PC-3 (cell line): ENCODE results near the gene SRGAP3. TPM values are rescaled to one million over a fixed set of nuclear protein-coding genes. Genes with fewer than 3 reads are reported as not detected.

ENCODE experiments used
- ATAC-seq: fragments of 200-7000 bp; cut with Tn5 transposase; 2 replicates; pipeline ENCODE4 v1.9.1; 2020; ENCODE audit warnings: mild to moderate bottlenecking, moderate library complexity
- BruUV-seq: library from RNA; stranded (reverse); fragments of 400-500 nt; replicated peaks from 2 replicates; lab custom pipeline; 2021; lab: Mats Ljungman, UMichigan
- CTCF ChIA-PET: fragments of 300-600 bp; sonication (Branson Sonifier 250); formaldehyde crosslinking; loops from one replicate; lab custom pipeline; 2022; ENCODE audit warnings: antibody characterized with exemption; lab: Charles Lee
- POLR2A ChIA-PET: fragments of 300-600 bp; sonication (Branson Sonifier 250); formaldehyde crosslinking; loops from one replicate; lab custom pipeline; 2022; ENCODE audit warnings: antibody characterized with exemption; ENCODE audit not compliant: unreplicated experiment; lab: Charles Lee
- DNase-seq: peaks from one replicate; pipeline ENCODE4 v3.0.0-alpha.2; 2015
- H2AFZ ChIP-seq: fragments of 300-600 bp; sonication (generic); 2 replicates; pipeline ENCODE4 v1.6.0; 2016; ENCODE audit warnings: antibody characterized with exemption, low read length
- H3F3A ChIP-seq: fragments of 300-600 bp; sonication (generic); one replicate; pipeline ENCODE4 v1.6.0; 2017; ENCODE audit warnings: antibody characterized with exemption, low read length, control low read depth, mild to moderate bottlenecking; ENCODE audit not compliant: unreplicated experiment
- H3K27ac ChIP-seq: fragments of 300-600 bp; sonication (generic); 2 replicates; pipeline ENCODE4 v1.5.1; 2016; ENCODE audit warnings: mild to moderate bottlenecking, low read length
- H3K27me3 ChIP-seq: fragments of 300-600 bp; sonication (generic); 2 replicates; pipeline ENCODE4 v1.6.1; 2016; ENCODE audit warnings: low read length, mixed read lengths
- H3K36me3 ChIP-seq: fragments of 300-600 bp; sonication (generic); 2 replicates; pipeline ENCODE4 v1.6.1; 2016; ENCODE audit warnings: low read depth, mixed run types, low read length, mixed read lengths
- H3K4me1 ChIP-seq: fragments of 300-600 bp; sonication (generic); 2 replicates; pipeline ENCODE4 v1.5.1; 2016; ENCODE audit warnings: low read length; ENCODE audit not compliant: insufficient read depth
- H3K4me2 ChIP-seq: fragments of 300-600 bp; sonication (generic); 2 replicates; pipeline ENCODE4 v1.6.0; 2016; ENCODE audit warnings: low read length
- H3K4me3 ChIP-seq: fragments of 300-600 bp; sonication (generic); 2 replicates; pipeline ENCODE4 v1.5.1; 2016; ENCODE audit warnings: mild to moderate bottlenecking, low read length, mixed read lengths
- H3K79me2 ChIP-seq: fragments of 300-600 bp; sonication (generic); 2 replicates; pipeline ENCODE4 v1.6.1; 2017; ENCODE audit warnings: low read length, mixed read lengths
- H3K9ac ChIP-seq: fragments of 300-600 bp; sonication (generic); 2 replicates; pipeline ENCODE4 v1.6.0; 2016; ENCODE audit warnings: mild to moderate bottlenecking, low read length
- H3K9me2 ChIP-seq: fragments of 300-600 bp; sonication (generic); replicated peaks from 2 replicates; pipeline ENCODE4 v1.6.1; 2016; ENCODE audit warnings: mixed run types, low read length, mixed read lengths
- H3K9me3 ChIP-seq: fragments of 300-600 bp; sonication (generic); 2 replicates; pipeline ENCODE4 v1.6.1; 2016; ENCODE audit warnings: low read length, mixed read lengths
- H4K20me1 ChIP-seq: fragments of 300-600 bp; sonication (generic); 2 replicates; pipeline ENCODE4 v1.6.1; 2016; ENCODE audit warnings: low read length, mixed read lengths
- CTCF ChIP-seq: fragments of 300-600 bp; sonication (generic); conservative IDR thresholded peaks from 2 replicates; pipeline ENCODE4 v1.5.1; 2017; ENCODE audit warnings: antibody characterized with exemption, low read depth, mild to moderate bottlenecking, low read length
- EZH2 ChIP-seq: fragments of 300-600 bp; sonication (generic); IDR thresholded peaks from one replicate; pipeline ENCODE4 v1.6.1; 2017; ENCODE audit warnings: antibody characterized with exemption, mild to moderate bottlenecking, low read length; ENCODE audit not compliant: unreplicated experiment
- EZH2phosphoT487 ChIP-seq: fragments of 300-600 bp; sonication (generic); IDR thresholded peaks from 2 replicates; pipeline ENCODE4 v1.6.1; 2018; ENCODE audit warnings: mild to moderate bottlenecking, antibody characterized with exemption, low read length, borderline replicate concordance
- intact Hi-C: fragments of 100-400 bp; cut with micrococcal nuclease; formaldehyde crosslinking; loops from 2 replicates; pipeline ENCODE4 v1.9.0; 2023
- total RNA-seq: library from RNA; depleted of rRNA; stranded (reverse); fragments of >200 nt; gene quantifications from 2 replicates; pipeline ENCODE4 v1.2.3, GENCODE V29; 2014

The SRGAP3 gene
- total RNA-seq, 1 experiment from 2014 or later = 7.5 TPM

GRCh38 chr3:9201955-9202354 lies 47.5 kb downstream of the SRGAP3 start:
- H3K36me3 ChIP-seq = no peaks in the 10 kb centered on the region
- no peak overlapping the region for H3K4me3 ChIP-seq
- no peaks in the 10 kb centered on the region for H3K27me3 ChIP-seq
- H4K20me1 ChIP-seq = no peaks in the 10 kb centered on the region
- TF ChIP-seq CTCF (no peak), EZH2phosphoT487 (no peak), EZH2 (no peak)
- no TSS peak for BruUV-seq
- no peaks in the 10 kb centered on the region for H3K9me3 ChIP-seq
- H3K4me1 ChIP-seq = no peaks in the 10 kb centered on the region
- no peak for DNase-seq
- H3K27ac ChIP-seq = no peak overlapping the region
- intact Hi-C loops = no loop called here
- no peak overlapping the region for H3K9ac ChIP-seq
- no peaks in the 10 kb centered on the region for H3K79me2 ChIP-seq
- CTCF ChIA-PET = no interaction called here
- no peak overlapping the region for H3K4me2 ChIP-seq
- POLR2A ChIA-PET = no interaction called here
- no peaks in the 10 kb centered on the region for H3F3A ChIP-seq
- ATAC-seq = no peak
- no peaks in the 10 kb centered on the region for H3K9me2 ChIP-seq
- H2AFZ ChIP-seq = no peak overlapping the region

GRCh38 chr3:9201266-9201665 lies 48.2 kb downstream of the SRGAP3 start:
- POLR2A ChIA-PET = interaction anchor here (0.6 kb wide), 1 partner anchor 62 kb away, joined by 3 read pairs; no protein-coding TSS in a partner anchor
- Histone ChIP-seq H3K79me2 (no peaks in the 10 kb centered on the region), H3K36me3 (no peaks in the 10 kb centered on the region)

More at GRCh38 chr3:9201266-9201665, 48.2 kb downstream of the SRGAP3 start:
- intact Hi-C loops = no loop called here
- no peaks in the 10 kb centered on the region for H3K27me3 ChIP-seq
- H3K4me2 ChIP-seq = no peak overlapping the region
- H3F3A ChIP-seq = no peaks in the 10 kb centered on the region
- H2AFZ ChIP-seq = no peak overlapping the region
- H3K4me1 ChIP-seq = no peaks in the 10 kb centered on the region
- H3K9ac ChIP-seq = no peak overlapping the region
- H3K9me2 ChIP-seq = no peaks in the 10 kb centered on the region
- CTCF ChIA-PET = no interaction called here
- no TSS peak for BruUV-seq
- no peak overlapping the region for H3K27ac ChIP-seq
- H3K4me3 ChIP-seq = no peak overlapping the region
- no peaks in the 10 kb centered on the region for H3K9me3 ChIP-seq
- no peaks in the 10 kb centered on the region for H4K20me1 ChIP-seq
- ATAC-seq = no peak
- DNase-seq = no peak
- TF ChIP-seq CTCF = no peak
- no peak for TF ChIP-seq EZH2phosphoT487
- TF ChIP-seq EZH2 = no peak
